GM10248 (cell line): ENCODE data around the gene HES4.

Experiments used
- CTCF ChIA-PET: fragments of 300-600 bp; sonication (Branson Sonifier 250); formaldehyde crosslinking; extraction: SDS; loops from one replicate; lab custom pipeline; 2021; ENCODE audit warnings: antibody characterized with exemption; lab: Yijun Ruan, JAX
- POLR2A ChIA-PET: fragments of 350-650 bp; sonication (Branson Sonifier 250); formaldehyde crosslinking; extraction: SDS; loops from one replicate; lab custom pipeline; 2020; ENCODE audit warnings: antibody characterized with exemption; lab: Yijun Ruan, JAX
- DNase-seq: peaks from one replicate; pipeline ENCODE4 v3.0.0; 2012; ENCODE audit errors: extremely low spot score
- TF ChIP-seq, protein P1 (sequence below): IDR thresholded peaks from 2 replicates; pipeline ENCODE4 v1.5.1; 2012; ENCODE audit warnings: mild to moderate bottlenecking, low read depth; ENCODE audit errors: extremely low read depth, missing control alignments, control extremely low read depth

Gene HES4

DNA sequence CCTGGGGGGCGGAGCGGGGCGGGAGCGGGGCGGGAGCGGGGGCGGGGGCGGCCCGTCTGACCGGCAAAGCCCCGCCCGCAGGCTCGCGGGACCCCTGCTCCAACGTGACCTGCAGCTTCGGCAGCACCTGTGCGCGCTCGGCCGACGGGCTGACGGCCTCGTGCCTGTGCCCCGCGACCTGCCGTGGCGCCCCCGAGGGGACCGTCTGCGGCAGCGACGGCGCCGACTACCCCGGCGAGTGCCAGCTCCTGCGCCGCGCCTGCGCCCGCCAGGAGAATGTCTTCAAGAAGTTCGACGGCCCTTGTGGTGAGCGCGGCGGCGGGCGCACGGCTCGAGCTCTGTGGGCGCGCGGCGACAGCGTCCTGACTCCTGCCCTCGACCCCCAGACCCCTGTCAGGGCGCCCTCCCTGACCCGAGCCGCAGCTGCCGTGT, 41.2 kb upstream of the HES4 start:
- no peak for DNase-seq
- TF ChIP-seq, protein P1, sequence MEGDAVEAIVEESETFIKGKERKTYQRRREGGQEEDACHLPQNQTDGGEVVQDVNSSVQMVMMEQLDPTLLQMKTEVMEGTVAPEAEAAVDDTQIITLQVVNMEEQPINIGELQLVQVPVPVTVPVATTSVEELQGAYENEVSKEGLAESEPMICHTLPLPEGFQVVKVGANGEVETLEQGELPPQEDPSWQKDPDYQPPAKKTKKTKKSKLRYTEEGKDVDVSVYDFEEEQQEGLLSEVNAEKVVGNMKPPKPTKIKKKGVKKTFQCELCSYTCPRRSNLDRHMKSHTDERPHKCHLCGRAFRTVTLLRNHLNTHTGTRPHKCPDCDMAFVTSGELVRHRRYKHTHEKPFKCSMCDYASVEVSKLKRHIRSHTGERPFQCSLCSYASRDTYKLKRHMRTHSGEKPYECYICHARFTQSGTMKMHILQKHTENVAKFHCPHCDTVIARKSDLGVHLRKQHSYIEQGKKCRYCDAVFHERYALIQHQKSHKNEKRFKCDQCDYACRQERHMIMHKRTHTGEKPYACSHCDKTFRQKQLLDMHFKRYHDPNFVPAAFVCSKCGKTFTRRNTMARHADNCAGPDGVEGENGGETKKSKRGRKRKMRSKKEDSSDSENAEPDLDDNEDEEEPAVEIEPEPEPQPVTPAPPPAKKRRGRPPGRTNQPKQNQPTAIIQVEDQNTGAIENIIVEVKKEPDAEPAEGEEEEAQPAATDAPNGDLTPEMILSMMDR = no peak
- ChIA-PET CTCF (interaction anchor here (1.2 to 4.2 kb wide), 4 partner anchors 9 to 25 kb away, joined by 3 to 17 read pairs (median 4); no protein-coding TSS in a partner anchor), POLR2A (interaction anchor here (0.6 kb wide), 1 partner anchor 137 kb away, joined by 4 read pairs; no protein-coding TSS in a partner anchor)

DNA sequence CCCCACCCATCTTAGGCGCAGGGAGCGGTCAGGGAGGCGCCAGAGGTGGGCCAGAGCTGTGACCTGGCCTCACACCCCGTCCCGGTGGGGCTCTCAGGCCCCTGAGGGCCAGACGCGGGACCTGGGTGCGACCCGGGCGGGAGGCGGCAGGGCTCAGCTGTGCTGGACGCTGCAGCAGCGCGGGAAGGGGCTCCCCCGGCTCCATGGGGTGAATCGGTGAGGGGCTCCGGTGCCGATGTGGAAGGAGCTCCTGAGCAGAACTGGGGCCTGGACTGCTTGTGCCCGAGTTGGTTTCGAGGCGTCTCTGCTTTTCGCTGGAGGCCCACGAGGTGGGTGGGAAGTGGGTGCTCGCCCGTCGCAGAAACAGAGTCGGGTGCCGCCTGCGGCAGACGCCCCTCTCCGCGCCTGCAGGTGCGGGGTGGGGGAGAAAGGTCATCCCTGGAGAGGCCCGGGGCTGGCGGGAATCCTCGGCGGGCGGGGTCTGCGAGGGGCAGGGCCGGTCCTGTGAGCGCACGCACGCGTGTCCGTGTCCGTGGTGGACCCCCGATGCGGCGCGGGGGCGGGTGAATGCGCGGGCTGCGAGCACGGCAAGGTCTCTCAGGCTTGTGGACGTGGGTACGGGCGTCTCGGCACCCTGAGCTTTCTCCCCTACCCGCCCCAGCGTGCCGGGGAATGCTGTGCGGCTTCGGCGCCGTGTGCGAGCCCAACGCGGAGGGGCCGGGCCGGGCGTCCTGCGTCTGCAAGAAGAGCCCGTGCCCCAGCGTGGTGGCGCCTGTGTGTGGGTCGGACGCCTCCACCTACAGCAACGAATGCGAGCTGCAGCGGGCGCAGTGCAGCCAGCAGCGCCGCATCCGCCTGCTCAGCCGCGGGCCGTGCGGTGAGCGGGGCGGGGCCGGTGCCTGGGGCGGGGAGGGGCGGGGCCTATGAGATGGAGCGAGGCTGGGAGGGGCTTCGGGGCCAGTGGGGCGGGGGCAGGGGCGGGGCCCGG, 40.4 kb upstream of the HES4 start:
- TF ChIP-seq, protein P1 = no peak
- ChIA-PET CTCF (interaction anchor here (0.9 to 4.2 kb wide), 10 partner anchors 9 to 252 kb away, joined by 3 to 24 read pairs (median 4); no protein-coding TSS in a partner anchor), POLR2A (interaction anchor here (0.6 kb wide), 1 partner anchor 138 kb away, joined by 4 read pairs; no protein-coding TSS in a partner anchor)
- DNase-seq = peak; percentile 96

DNA sequence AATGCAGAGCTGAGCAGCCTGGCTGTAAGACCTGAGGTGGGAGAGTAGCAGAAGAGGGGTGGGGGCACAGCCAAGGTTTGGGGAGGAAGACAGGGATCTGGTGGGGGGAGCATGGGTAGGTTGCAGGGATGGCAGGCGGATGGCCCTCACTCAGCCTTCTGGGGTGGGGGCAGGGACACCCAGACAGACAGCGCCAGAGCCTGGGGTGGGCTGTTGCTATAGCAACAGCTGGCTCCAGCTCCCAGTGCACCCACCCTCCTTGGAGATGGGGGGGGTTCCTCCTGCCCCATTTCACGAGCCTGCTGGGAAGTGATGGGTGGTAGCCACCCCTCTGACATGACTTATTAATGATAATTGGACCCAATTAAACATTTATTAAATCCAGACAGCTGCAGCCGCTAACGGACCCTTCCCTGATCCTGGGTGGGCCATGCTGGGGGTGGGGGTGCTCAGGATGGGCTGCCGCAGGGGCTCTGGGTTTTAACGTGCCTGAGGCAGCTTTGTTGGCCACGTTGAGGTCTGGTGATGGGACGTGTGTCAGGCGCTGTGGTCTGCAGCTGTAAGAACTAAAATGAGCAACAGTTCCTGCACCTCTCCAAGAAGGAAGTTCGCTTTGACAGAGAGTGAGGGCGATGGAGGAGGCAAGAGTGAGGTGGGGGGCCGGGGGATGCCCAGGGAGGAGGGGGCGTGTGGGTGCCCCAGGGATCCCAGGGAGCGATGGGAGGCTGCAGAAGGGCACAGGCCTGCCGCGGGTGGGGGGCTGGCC, 39.4 kb upstream of the HES4 start:
- POLR2A ChIA-PET = no interaction called here
- DNase-seq = peak; percentile 47
- TF ChIP-seq, protein P1 = no peak
- CTCF ChIA-PET = interaction anchor here (0.8 to 4.2 kb wide), 10 partner anchors 17 to 253 kb away, joined by 3 to 24 read pairs (median 4); no protein-coding TSS in a partner anchor

DNA sequence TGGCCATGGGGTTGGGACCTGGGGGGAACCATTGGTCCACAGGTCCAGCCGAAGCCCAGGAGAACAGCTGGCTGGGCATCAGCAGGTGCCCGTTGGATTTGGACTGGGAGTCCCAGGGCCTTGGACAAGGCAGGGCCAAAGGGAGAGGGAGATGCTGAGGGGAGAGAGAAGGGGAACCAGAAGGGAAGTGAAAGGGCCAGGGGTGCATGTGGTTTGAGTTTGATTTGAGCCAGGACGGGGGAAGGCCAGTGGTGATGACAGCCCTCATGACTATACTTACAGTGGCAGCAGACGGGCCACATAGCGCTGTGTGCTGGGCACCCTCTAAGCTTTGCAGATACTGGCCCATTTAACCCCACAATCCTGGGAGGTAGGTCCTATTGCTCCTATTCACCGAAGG, 38.8 kb upstream of the HES4 start:
- CTCF ChIA-PET = interaction anchor here (0.8 to 4.2 kb wide), 7 partner anchors 16 to 212 kb away, joined by 3 to 24 read pairs (median 4); no protein-coding TSS in a partner anchor
- POLR2A ChIA-PET = no interaction called here
- TF ChIP-seq, protein P1 = no peak
- DNase-seq = peak; percentile 79

DNA sequence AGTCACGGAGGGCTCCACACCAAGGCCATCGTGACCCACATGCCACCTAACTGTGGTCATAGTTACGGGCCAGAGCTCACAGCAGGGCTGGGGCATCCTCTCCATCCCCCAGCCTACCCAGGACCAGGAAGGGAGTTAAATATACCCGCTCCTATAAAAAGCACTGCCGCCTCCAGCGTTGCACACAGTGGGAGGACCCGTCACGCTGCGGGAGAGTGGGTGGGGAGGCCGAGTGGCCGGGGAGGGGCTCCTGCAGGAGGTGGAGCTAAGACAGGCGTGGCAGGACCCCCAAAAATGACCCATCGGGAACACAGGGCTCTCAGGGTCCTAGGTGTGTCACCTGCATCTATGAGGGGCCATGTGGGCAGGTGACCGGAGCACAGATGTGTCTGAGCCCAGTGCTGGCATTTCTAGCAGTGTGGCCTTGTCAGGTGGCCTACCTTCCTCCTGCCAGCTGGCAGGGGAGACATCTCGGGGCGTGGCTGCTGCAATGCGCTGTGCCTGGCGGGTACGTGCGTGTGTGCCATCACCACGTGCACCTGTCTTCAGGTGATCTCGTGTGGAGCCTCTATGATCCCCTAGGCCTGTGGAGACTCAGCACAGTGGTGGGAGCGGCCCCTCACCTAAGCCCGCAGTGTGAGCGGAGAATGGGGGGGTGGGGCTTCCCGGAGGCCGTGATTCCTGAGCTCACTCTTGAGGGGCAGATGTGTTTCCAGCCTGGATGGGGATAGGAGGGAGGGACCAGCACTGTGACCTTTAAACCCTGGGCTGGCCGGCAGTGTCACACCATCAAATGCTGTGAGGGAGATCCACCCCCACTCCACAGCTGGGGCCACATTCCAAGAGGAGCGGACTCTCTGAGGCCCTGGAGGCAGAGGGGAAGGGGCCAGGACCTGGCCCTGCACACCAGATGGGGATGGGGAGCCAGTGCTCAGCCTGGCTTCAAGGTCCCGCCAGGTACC, 37.8 kb upstream of the HES4 start:
- no peak for DNase-seq
- ChIA-PET POLR2A (no interaction called here), CTCF (interaction anchor here (1.1 to 4.2 kb wide), 4 partner anchors 22 to 213 kb away, joined by 3 to 24 read pairs (median 10); no protein-coding TSS in a partner anchor)
- TF ChIP-seq, protein P1 = no peak
